ENCODE measurements around the gene KCNMA1. TPM values are rescaled to one million over a fixed set of nuclear protein-coding genes. Genes with fewer than 3 reads are reported as not detected.

KCNMA1 gene
- total RNA-seq, 1 donor from 2014 or later: 0.17 TPM

GRCh38 chr10:77252380-77253146 lies 385.0 kb downstream of the KCNMA1 start:
- intact Hi-C loops (cut with micrococcal nuclease): no loop called here

- intact Hi-C loops (cut with micrococcal nuclease): no loop called here
These were observed 386.2 kb downstream of the KCNMA1 start for GRCh38 chr10:77251297-77252013.

GRCh38 chr10:77249901-77250459 lies 387.6 kb downstream of the KCNMA1 start:
- intact Hi-C loops (cut with micrococcal nuclease): no loop called here

GRCh38 chr10:77248104-77248790 lies 389.4 kb downstream of the KCNMA1 start:
- intact Hi-C loops (cut with micrococcal nuclease): no loop called here

GRCh38 chr10:77247031-77247990 lies 390.3 kb downstream of the KCNMA1 start:
- intact Hi-C loops (cut with micrococcal nuclease): no loop called here

- intact Hi-C loops (cut with micrococcal nuclease): no loop called here
These were observed 391.7 kb downstream of the KCNMA1 start for GRCh38 chr10:77245953-77246352.

- intact Hi-C loops (cut with micrococcal nuclease): no loop called here
These were observed 392.9 kb downstream of the KCNMA1 start for GRCh38 chr10:77244746-77245145.

GRCh38 chr10:77244286-77244685 lies 393.3 kb downstream of the KCNMA1 start:
- intact Hi-C loops (cut with micrococcal nuclease): no loop called here

GRCh38 chr10:77241350-77241725 lies 396.3 kb downstream of the KCNMA1 start:
- intact Hi-C loops (cut with micrococcal nuclease): no loop called here

GRCh38 chr10:77240706-77241349 lies 396.8 kb downstream of the KCNMA1 start:
- intact Hi-C loops (cut with micrococcal nuclease): no loop called here

GRCh38 chr10:77240041-77240652 lies 397.5 kb downstream of the KCNMA1 start:
- intact Hi-C loops (cut with micrococcal nuclease): no loop called here

GRCh38 chr10:77237120-77237519 lies 400.5 kb downstream of the KCNMA1 start:
- intact Hi-C loops (cut with micrococcal nuclease): no loop called here

- intact Hi-C loops (cut with micrococcal nuclease): no loop called here
These were observed 400.9 kb downstream of the KCNMA1 start for GRCh38 chr10:77236700-77237099.

GRCh38 chr10:77236029-77236428 lies 401.6 kb downstream of the KCNMA1 start:
- intact Hi-C loops (cut with micrococcal nuclease): no loop called here

GRCh38 chr10:77234599-77234998 lies 403.0 kb downstream of the KCNMA1 start:
- intact Hi-C loops (cut with micrococcal nuclease): no loop called here

- intact Hi-C loops (cut with micrococcal nuclease): no loop called here
These were observed 404.1 kb downstream of the KCNMA1 start for GRCh38 chr10:77233466-77233865.

GRCh38 chr10:77231884-77232610 lies 405.6 kb downstream of the KCNMA1 start:
- intact Hi-C loops (cut with micrococcal nuclease): no loop called here

GRCh38 chr10:77231375-77231774 lies 406.2 kb downstream of the KCNMA1 start:
- intact Hi-C loops (cut with micrococcal nuclease): no loop called here

GRCh38 chr10:77230194-77230593 lies 407.4 kb downstream of the KCNMA1 start:
- intact Hi-C loops (cut with micrococcal nuclease): no loop called here

Data from T-helper 1 cell treated with Interleukin-12 subunit alpha and Interleukin-12 subunit beta and Interleukin-4 antibody, amounts not matched to agents 30 ng/mL and 1 ng/mL, for 36 hours (primary cell).